ENCODE measurements around the gene SLC13A4. TPM values are rescaled to one million over a fixed set of nuclear protein-coding genes. Genes with fewer than 3 reads are reported as not detected.

Gene SLC13A4
- total RNA-seq, 2 donors from 2014 or later: 1.8 to 3.2 TPM

GRCh38 chr7:135747366-135747765 lies 19.4 kb upstream of the SLC13A4 start:
- Mint-ChIP-seq H3K36me3 (ENCODE audit: low read depth) (no peaks in the 10 kb centered on the region), H3K4me3 (no peak overlapping the region), H3K4me1 (peaks cover 10% of the 10 kb centered on the region), H3K9me3 (no peaks in the 10 kb centered on the region), H3K27ac (no peak overlapping the region), H3K27me3 (ENCODE audit: insufficient read depth) (peaks cover 4% of the 10 kb centered on the region)
- no peaks in the 10 kb centered on the region for H3K9me3 ChIP-seq (ENCODE audit: control insufficient read depth, low read length)
- no peak overlapping the region for H3K27ac ChIP-seq (ENCODE audit: low read depth, low read length)
- H3K4me3 ChIP-seq (ENCODE audit: low read length): no peak overlapping the region
- no peaks in the 10 kb centered on the region for H3K27me3 ChIP-seq (ENCODE audit: control insufficient read depth, insufficient read depth, low read length, poor library complexity, severe bottlenecking)
- DNase-seq: no peak
- no peak for TF ChIP-seq CTCF (conservative IDR thresholded peaks at IDR 0.05)
- H3K9ac ChIP-seq (ENCODE audit: extremely low read depth, low read length, poor library complexity, severe bottlenecking): no peak overlapping the region
- no peaks in the 10 kb centered on the region for H3K36me3 ChIP-seq (ENCODE audit: control insufficient read depth, insufficient read depth, low read length)
- no peaks in the 10 kb centered on the region for H3K4me1 ChIP-seq (ENCODE audit: control insufficient read depth, insufficient read depth, low read length)
- 93 to 94% methylated on average over 7 to 8 of the region's 8 CpGs for WGBS, 2 experiments (ENCODE audit: insufficient coverage in 1 of 2, insufficient read length in 1 of 2)

GRCh38 chr7:135745703-135746312 lies 17.8 kb upstream of the SLC13A4 start:
- Mint-ChIP-seq H3K27me3 (ENCODE audit: insufficient read depth) (peaks cover 4% of the 10 kb centered on the region), H3K4me3 (no peak overlapping the region), H3K9me3 (no peaks in the 10 kb centered on the region), H3K4me1 (peaks cover 10% of the 10 kb centered on the region), H3K27ac (no peak overlapping the region), H3K36me3 (ENCODE audit: low read depth) (no peaks in the 10 kb centered on the region)
- no peak overlapping the region for H3K4me3 ChIP-seq (ENCODE audit: low read length)
- no peaks in the 10 kb centered on the region for H3K9me3 ChIP-seq (ENCODE audit: control insufficient read depth, low read length)
- no peaks in the 10 kb centered on the region for H3K36me3 ChIP-seq (ENCODE audit: control insufficient read depth, insufficient read depth, low read length)
- H3K27me3 ChIP-seq (ENCODE audit: control insufficient read depth, insufficient read depth, low read length, poor library complexity, severe bottlenecking): no peaks in the 10 kb centered on the region
- H3K9ac ChIP-seq (ENCODE audit: extremely low read depth, low read length, poor library complexity, severe bottlenecking): no peak overlapping the region
- no peak overlapping the region for H3K27ac ChIP-seq (ENCODE audit: low read depth, low read length)
- no peak for TF ChIP-seq CTCF (conservative IDR thresholded peaks at IDR 0.05)
- WGBS, 2 experiments (ENCODE audit: insufficient coverage in 1 of 2, insufficient read length in 1 of 2): 92% methylated on average over 8 to 9 of the region's 9 CpGs
- H3K4me1 ChIP-seq (ENCODE audit: control insufficient read depth, insufficient read depth, low read length): no peaks in the 10 kb centered on the region
- DNase-seq: no peak

- Mint-ChIP-seq H3K9me3 (no peaks in the 10 kb centered on the region), H3K27ac (no peak overlapping the region), H3K36me3 (ENCODE audit: low read depth) (no peaks in the 10 kb centered on the region), H3K4me1 (peaks cover 10% of the 10 kb centered on the region), H3K4me3 (no peak overlapping the region), H3K27me3 (ENCODE audit: insufficient read depth) (peaks cover 4% of the 10 kb centered on the region)
- H3K9ac ChIP-seq (ENCODE audit: extremely low read depth, low read length, poor library complexity, severe bottlenecking): no peak overlapping the region
- no peak overlapping the region for H3K4me3 ChIP-seq (ENCODE audit: low read length)
- no peaks in the 10 kb centered on the region for H3K9me3 ChIP-seq (ENCODE audit: control insufficient read depth, low read length)
- WGBS, 2 experiments (ENCODE audit: insufficient coverage in 1 of 2, insufficient read length in 1 of 2): 91 to 93% methylated on average over 7 to 8 of the region's 8 CpGs
- no peak overlapping the region for H3K27ac ChIP-seq (ENCODE audit: low read depth, low read length)
- no peak for TF ChIP-seq CTCF (conservative IDR thresholded peaks at IDR 0.05)
- no peak for DNase-seq
- no peaks in the 10 kb centered on the region for H3K27me3 ChIP-seq (ENCODE audit: control insufficient read depth, insufficient read depth, low read length, poor library complexity, severe bottlenecking)
- H3K36me3 ChIP-seq (ENCODE audit: control insufficient read depth, insufficient read depth, low read length): no peaks in the 10 kb centered on the region
- no peaks in the 10 kb centered on the region for H3K4me1 ChIP-seq (ENCODE audit: control insufficient read depth, insufficient read depth, low read length)
Observed at GRCh38 chr7:135744938-135745702, 17.1 kb upstream of the SLC13A4 start.
